ENCODE data around the gene CLDN7.

The CLDN7 gene

DNA sequence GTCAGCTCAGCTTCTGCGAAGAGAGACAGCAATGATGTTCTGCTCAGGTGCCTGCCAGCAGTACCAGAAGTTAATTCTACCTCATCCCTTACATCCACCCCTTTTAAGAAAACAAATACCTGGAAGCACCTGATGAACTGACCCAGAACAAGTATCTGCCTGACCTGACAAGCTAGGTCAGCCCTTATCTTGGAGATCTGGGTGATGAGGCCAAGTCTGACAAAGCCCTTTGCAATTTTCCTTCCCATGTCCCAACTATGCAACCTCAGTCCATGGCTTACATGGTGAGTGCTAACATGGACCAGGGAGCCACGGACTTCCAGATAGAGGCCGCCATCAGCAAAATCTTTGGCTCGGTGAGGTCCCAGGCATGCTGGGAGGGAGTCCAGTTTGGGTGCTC lies 38.9 kb downstream of the CLDN7 start:
- no peak overlapping the region for H3K4me3 ChIP-seq (ENCODE audit: low read depth in 1 of 2, low read length in 1 of 2)
- no peaks in the 10 kb centered on the region for H3K27me3 ChIP-seq
- peaks cover 59% of the 10 kb centered on the region for H3K36me3 ChIP-seq
- H3K4me1 ChIP-seq (ENCODE audit: control insufficient read depth in 1 of 2, insufficient read depth in 1 of 2, low read depth in 1 of 2, low read length in 1 of 2): peaks cover 20 to 22% of the 10 kb centered on the region in 2 experiments
- TF ChIP-seq, protein P1, sequence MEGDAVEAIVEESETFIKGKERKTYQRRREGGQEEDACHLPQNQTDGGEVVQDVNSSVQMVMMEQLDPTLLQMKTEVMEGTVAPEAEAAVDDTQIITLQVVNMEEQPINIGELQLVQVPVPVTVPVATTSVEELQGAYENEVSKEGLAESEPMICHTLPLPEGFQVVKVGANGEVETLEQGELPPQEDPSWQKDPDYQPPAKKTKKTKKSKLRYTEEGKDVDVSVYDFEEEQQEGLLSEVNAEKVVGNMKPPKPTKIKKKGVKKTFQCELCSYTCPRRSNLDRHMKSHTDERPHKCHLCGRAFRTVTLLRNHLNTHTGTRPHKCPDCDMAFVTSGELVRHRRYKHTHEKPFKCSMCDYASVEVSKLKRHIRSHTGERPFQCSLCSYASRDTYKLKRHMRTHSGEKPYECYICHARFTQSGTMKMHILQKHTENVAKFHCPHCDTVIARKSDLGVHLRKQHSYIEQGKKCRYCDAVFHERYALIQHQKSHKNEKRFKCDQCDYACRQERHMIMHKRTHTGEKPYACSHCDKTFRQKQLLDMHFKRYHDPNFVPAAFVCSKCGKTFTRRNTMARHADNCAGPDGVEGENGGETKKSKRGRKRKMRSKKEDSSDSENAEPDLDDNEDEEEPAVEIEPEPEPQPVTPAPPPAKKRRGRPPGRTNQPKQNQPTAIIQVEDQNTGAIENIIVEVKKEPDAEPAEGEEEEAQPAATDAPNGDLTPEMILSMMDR (IDR thresholded peaks at IDR 0.05): no peak
- H3K27ac ChIP-seq: no peak overlapping the region
- no peaks in the 10 kb centered on the region for H3K9me3 ChIP-seq

DNA sequence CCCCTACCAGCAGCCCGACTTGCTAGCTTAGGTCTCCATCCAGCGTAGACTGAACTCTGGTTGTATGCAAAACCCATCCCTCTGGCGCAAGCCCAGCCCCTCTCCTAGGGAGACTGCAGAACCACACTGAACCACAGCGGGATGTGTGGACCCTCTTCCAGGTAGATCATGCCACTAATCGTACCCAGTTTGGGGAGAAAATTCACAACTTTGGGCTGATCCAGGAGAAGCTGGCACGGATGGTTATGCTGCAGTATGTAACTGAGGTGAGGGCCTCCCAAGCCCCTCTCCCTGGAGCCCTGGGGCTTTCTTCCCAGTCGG lies 39.3 kb downstream of the CLDN7 start:
- Histone ChIP-seq H3K27me3 (no peaks in the 10 kb centered on the region), H3K9me3 (no peaks in the 10 kb centered on the region), H3K4me3 (ENCODE audit: low read depth in 1 of 2, low read length in 1 of 2) (no peak overlapping the region), H3K4me1 (ENCODE audit: control insufficient read depth in 1 of 2, insufficient read depth in 1 of 2, low read depth in 1 of 2, low read length in 1 of 2) (peaks cover 25 to 26% of the 10 kb centered on the region in 2 experiments), H3K36me3 (peaks cover 59% of the 10 kb centered on the region), H3K27ac (no peak overlapping the region)
- TF ChIP-seq, protein P1 (IDR thresholded peaks at IDR 0.05): no peak

DNA sequence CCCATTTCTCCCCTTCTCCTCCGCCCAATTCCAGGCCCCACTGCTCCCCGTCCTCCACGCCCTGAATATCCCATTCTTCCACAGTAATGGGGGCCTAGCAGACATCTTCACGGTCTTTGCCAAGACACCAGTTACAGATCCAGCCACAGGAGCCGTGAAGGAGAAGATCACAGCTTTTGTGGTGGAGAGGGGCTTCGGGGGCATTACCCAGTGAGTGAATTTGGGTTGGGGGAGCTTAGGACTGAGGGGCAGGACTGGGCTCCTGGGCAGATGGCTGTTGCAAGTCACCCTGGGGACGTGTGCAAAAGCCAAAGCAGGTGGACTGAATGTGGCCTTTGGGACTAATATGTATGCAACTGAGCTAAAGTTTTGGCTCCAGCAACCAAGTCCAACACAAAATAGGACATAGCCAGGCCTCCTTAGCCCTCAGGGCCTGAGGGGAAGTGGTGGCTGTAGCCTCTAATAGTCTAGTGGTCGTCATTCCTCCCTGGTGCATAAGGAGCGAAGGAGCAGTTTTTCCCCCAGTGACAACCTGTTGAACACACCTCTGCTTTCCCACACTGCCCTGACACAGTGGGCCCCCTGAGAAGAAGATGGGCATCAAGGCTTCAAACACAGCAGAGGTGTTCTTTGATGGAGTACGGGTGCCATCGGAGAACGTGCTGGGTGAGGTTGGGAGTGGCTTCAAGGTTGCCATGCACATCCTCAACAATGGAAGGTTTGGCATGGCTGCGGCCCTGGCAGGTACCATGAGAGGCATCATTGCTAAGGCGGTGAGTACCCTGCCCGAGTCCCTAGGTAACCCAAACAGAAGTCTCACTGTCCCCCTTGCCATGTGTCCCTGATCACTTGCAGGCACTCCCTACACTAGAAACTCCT lies 39.9 kb downstream of the CLDN7 start:
- H3K36me3 ChIP-seq: peaks cover 54% of the 10 kb centered on the region
- no peaks in the 10 kb centered on the region for H3K27me3 ChIP-seq
- H3K9me3 ChIP-seq: no peaks in the 10 kb centered on the region
- TF ChIP-seq, protein P1 (IDR thresholded peaks at IDR 0.05): no peak
- no peak overlapping the region for H3K4me3 ChIP-seq (ENCODE audit: low read depth in 1 of 2, low read length in 1 of 2)
- peaks cover 30 to 32% of the 10 kb centered on the region in 2 experiments for H3K4me1 ChIP-seq (ENCODE audit: control insufficient read depth in 1 of 2, insufficient read depth in 1 of 2, low read depth in 1 of 2, low read length in 1 of 2)
- H3K27ac ChIP-seq: no peak overlapping the region

DNA sequence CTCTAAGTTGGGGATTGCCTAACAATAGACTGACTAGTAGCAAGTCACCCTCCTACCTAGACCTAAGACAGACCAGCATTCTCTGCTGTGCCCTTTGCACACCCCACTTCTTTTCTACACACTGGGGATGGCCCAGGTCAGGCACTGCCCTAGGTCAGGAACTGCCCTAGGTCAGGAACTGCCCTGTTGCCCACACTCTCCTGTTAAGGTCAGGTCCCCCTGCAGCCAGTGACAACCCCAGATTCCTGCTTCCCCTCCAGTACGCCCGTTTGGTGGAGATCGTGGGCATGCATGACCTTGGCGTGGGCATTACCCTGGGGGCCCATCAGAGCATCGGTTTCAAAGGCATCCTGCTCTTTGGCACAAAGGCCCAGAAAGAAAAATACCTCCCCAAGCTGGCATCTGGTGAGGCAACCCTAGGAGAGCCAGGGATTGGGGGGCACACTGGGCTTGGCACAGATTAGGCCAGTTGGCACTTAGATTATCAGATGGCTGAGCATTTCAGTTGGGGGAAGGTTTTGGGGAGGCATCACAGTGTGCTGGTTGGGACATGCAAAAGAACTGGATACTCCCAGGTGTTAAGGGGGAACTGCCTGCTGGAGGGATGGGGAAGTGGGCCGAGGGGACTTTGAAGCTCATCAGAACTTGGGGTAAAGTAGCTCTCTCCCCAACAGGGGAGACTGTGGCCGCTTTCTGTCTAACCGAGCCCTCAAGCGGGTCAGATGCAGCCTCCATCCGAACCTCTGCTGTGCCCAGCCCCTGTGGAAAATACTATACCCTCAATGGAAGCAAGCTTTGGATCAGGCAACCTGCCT lies 40.8 kb downstream of the CLDN7 start:
- H3K36me3 ChIP-seq: peaks cover 45% of the 10 kb centered on the region
- H3K4me3 ChIP-seq (ENCODE audit: low read depth in 1 of 2, low read length in 1 of 2): no peak overlapping the region
- H3K4me1 ChIP-seq (ENCODE audit: control insufficient read depth in 1 of 2, insufficient read depth in 1 of 2, low read depth in 1 of 2, low read length in 1 of 2): peaks cover 30 to 38% of the 10 kb centered on the region in 2 experiments
- no peaks in the 10 kb centered on the region for H3K9me3 ChIP-seq
- H3K27ac ChIP-seq: peak overlapping the region; percentile 75
- TF ChIP-seq, protein P1 (IDR thresholded peaks at IDR 0.05): no peak
- peaks cover 6% of the 10 kb centered on the region for H3K27me3 ChIP-seq

DNA sequence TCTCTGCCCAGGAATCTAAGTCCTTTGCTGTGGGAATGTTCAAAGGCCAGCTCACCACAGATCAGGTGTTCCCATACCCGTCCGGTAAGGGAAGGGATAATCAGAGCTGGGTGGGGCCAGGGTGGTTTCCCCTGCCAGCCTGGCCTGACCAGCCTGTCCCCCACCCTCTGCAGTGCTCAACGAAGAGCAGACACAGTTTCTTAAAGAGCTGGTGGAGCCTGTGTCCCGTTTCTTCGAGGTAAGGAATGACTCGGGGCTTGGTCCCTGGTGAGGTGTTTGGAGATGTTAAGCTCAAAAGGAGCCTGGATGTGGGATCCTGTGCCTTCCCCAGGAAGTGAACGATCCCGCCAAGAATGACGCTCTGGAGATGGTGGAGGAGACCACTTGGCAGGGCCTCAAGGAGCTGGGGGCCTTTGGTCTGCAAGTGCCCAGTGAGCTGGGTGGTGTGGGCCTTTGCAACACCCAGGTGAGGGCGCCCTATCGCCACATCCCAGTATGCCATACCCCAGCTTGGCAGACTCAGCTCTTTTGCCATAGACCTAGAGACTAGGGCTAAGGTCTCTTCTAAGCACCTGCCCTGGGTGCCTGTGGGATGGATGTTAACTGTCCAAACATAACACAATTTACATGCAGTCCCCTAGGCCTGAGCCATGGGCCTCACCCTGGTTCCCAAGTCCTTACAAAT lies 41.5 kb downstream of the CLDN7 start:
- H3K27me3 ChIP-seq: peaks cover 12% of the 10 kb centered on the region
- peak overlapping the region; percentile 89 to 90 for H3K4me3 ChIP-seq (ENCODE audit: low read depth in 1 of 2, low read length in 1 of 2)
- TF ChIP-seq, protein P1 (IDR thresholded peaks at IDR 0.05): peak; percentile 55
- H3K9me3 ChIP-seq: no peaks in the 10 kb centered on the region
- H3K4me1 ChIP-seq (ENCODE audit: control insufficient read depth in 1 of 2, insufficient read depth in 1 of 2, low read depth in 1 of 2, low read length in 1 of 2): peaks cover 30 to 38% of the 10 kb centered on the region in 2 experiments
- H3K27ac ChIP-seq: peak overlapping the region; percentile 75
- H3K36me3 ChIP-seq: peaks cover 38% of the 10 kb centered on the region
